ENCODE measurements around the gene RHOB. TPM values are rescaled to one million over a fixed set of nuclear protein-coding genes. Genes with fewer than 3 reads are reported as not detected.

Gene RHOB
- polyA plus RNA-seq, 4 donors, result 84.1 to 110 (median 96.1) TPM

GRCh38 chr2:20471902-20472559, 25.2 kb downstream of the RHOB start:
- DNase-seq (ENCODE audit: low read depth in 4 of 4, low spot score in 3 of 4), result no peak

- no peak for DNase-seq (ENCODE audit: low read depth in 4 of 4, low spot score in 3 of 4)
These were observed 25.7 kb downstream of the RHOB start for GRCh38 chr2:20472569-20472968.

DNA sequence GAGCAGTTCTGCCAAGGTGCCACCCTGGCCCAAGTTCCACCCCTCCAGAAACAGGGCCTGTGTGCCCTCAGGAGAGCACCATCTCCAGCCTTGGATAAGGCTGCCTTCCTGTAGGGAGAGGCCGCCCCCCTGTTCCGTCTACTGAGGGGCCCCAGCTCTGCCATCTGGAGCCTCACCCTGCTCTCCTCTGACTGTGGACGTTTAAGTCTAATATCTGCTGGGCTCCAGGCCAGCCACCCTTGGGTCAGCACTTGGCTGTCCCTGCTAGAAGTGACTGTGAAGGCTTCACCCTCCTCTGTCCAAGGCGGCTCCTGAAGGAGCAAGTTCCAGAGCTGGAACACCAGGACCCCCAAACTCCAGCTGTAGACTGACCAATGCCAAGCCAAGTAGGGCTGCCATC, 26.3 kb downstream of the RHOB start:
- no peak for DNase-seq (ENCODE audit: low read depth in 4 of 4, low spot score in 3 of 4)

DNA sequence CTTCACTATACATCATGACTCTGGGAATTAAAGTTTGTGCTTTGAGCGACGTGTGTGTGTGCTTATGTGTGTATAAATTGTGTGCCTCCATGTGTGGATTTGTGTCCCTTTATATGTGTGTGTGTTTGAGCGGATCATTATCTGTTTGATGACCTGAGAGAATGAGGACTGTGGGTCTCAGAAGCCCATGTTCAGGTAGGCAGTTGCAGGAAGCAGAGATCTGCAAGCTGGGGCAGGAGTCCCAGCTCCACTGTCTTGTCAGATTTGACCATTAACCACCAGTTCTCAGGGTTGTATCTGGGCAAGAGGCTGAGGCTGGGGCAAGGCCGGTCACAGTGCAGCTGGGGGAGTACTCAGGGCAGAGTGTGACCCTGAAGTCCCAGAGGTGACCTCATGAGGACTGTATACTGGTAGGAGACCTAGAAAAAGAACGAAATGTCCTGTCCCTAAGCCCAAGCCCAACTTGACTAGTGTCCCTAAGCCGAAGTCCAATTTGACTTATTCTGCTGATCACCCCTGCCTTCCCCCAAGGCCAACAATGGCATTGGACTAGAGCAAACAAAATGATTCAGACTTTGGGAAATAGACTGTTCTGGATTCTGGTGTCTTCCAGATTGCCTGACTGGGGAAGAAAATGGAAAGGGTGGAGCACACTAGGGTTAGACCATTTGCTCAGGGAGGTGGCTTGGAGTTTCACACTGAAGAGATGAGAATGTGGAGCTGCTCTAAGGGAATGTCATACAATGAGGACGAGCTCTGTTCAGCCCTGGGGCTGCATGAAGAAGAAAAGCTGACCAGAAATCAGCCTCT, 28.1 kb downstream of the RHOB start:
- no peak for DNase-seq (ENCODE audit: low read depth in 4 of 4, low spot score in 3 of 4)

DNA sequence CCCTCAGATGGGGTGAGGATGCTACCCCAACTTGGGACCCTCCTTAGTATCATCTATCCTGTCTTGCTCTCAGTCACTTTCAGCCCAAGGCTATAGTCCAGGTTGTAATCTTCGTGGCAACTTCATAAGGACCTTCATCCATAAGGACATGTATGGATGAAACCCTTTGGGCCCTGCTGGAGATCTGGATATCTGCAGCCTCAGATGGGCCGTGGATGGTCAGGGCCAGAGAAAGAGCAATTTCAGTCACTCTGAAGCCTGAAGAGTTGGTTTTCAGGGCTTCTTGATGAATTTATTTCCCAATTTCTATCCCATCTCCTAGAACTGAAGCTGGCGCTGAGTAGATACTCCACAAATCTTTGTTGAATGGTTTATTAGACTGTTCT, 28.7 kb downstream of the RHOB start:
- DNase-seq (ENCODE audit: low read depth in 4 of 4, low spot score in 3 of 4), result no peak

- no peak for DNase-seq (ENCODE audit: low read depth in 4 of 4, low spot score in 3 of 4)
These were observed 29.6 kb downstream of the RHOB start for GRCh38 chr2:20476481-20476880.

DNA sequence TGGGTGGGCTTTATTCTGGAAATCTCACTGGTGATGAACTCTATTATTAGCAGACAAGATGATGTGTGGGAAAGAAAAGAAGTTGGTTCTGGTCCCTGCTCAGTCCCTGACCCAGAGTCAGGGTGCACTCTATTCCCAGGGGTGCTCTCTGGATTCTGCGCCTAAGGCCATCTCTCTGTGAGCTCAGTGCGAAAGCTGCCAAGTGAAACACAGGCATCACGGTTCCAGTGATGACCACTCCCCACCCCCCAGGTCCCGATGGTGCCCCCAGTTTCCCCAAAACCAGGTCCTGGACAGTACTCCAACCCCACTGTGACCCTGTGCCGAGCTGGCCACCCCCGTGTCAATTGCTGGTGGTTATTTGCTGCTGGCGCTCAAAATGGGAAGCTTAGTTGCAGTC, 30.1 kb downstream of the RHOB start:
- DNase-seq (ENCODE audit: low read depth in 4 of 4, low spot score in 3 of 4), result no peak

DNA sequence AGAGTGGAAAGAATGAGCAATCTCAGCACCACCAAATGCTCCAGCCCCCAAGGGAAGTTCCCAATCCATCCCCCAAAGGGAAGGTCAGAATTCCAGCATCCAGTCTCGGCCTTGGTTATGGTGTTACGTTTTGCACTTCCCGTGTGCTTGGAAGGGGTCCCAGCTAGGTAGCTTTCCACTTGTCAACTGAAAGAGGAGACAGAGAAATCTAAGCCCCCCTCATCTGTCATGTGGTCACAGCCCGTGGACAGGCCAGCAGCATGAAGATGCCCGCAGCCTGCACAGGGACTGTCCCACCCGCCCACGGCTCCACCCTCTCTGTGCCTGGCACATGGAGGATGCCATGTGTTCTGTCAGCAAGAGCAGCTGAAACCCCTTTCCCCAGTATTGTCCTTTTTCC, 32.1 kb downstream of the RHOB start:
- DNase-seq (ENCODE audit: low read depth in 4 of 4, low spot score in 3 of 4), result no peak

DNA sequence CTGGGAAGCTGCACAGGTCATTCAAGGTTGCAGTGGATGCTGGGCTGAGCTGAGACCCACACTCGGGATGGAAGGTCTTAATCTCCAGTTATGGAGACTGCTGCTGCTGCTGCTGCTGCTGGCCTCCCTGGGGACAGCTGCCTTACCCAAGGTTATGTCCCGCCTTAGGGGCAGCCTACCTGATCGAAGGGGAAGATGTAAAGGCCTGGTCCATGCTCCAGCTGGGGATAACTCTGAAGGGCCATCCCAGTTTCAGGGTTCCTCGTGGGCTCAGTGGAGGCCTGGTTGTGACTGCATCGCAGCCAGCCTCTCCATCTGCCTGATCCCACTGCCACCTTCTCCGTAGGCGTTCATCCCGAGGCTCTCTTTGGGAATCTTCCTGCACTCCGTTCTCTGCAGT, 33.0 kb downstream of the RHOB start:
- DNase-seq (ENCODE audit: low read depth in 4 of 4, low spot score in 3 of 4), result no peak

DNA sequence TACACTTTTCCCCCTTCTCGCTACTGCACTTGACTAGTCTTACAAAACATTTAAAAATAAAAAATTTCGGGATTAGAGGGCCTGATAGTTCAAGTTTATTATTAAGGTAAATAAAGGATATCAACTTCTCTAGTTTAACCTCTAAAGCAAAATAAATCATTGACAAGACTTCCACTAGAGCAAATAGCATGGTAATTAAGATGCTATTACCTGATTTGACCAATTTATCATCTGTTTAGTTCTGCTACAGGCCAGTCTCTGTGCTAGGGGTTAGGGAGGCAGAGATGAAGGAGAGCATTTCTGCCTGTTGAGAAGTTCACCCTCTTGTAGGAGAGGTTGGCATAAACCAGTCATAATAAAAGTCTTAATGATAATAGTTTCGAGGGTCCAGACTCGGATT, 34.0 kb downstream of the RHOB start:
- no peak for DNase-seq (ENCODE audit: low read depth in 4 of 4, low spot score in 3 of 4)

DNA sequence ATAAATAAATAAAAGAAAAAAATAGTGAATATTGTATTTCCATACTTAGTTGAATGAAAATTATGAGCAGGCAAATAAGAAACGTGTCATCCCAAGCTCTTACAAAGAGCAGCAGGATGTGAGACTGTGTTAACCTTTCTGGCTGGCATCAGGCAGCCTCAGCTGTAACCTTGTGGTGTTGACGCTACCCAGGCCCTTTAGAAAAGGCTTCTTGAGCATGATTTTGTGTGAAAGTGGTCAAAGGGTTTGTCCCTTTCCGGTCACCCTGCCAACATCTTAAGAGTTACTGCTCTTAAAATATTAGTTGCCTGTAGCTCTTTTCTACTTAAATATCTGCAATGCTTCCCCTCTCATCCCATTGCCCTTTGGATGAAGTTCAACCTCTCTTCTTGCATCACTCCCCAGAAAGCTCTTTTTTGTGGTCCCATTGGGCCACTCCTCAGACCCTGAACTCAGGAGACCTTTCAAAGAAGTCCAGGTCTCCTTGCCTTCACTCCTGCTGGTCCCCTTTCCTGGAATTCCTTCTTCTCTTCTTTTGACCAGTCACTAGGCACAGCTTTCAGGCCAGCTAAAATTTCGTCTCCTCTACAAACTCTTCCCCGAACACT, 35.0 kb downstream of the RHOB start:
- no peak for DNase-seq (ENCODE audit: low read depth in 4 of 4, low spot score in 3 of 4)

DNA sequence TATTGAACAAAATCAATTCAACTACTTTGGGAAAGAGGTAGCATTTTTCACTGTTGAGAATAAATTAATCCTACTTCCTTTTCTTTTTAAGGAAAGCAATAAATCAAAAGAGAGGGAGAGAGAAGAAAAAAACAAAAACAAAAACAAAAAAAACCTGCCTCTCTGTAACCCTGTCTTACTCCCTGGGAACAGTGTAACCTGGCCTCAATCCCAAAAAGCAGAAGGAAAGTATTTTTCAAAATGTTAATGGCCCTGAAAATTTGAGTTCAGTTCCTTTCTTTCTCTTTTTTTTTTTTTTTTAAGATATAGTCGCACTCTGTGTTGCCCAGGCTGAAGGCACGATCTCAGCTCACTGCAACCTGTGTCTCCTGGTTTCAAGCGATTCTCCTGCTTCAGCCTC, 35.9 kb downstream of the RHOB start:
- DNase-seq (ENCODE audit: low read depth in 4 of 4, low spot score in 3 of 4), result no peak

GRCh38 chr2:20483194-20483895, 36.5 kb downstream of the RHOB start:
- no peak for DNase-seq (ENCODE audit: low read depth in 4 of 4, low spot score in 3 of 4)

DNA sequence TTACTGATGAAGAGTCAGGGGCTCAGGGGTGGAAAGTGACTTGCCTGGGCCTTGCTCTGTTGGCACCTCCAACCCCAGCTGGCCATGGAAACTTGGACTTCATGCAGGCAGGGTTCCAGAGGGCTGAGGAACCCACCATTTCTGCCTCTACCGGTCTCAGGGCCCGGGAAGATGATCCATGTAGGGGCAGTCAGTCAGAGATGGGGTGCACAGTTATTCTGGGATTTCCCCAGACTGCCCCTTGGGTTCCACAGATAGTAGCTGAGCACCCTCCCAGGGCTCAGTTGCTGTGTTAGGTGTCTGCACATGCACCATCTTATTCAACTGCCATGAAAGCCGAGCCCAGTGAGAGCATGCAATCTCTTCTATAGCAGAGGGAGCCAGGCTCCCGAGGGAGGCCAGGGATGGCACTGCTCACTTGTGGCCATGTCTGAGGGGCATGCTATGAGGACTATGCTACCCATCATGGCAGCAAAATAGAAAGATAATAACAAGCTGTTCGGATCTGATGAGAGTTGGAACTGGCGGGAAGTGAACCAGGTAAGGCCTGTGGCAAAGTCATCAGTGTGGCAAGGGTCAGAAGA, 37.3 kb downstream of the RHOB start:
- DNase-seq (ENCODE audit: low read depth in 4 of 4, low spot score in 3 of 4), result no peak

DNA sequence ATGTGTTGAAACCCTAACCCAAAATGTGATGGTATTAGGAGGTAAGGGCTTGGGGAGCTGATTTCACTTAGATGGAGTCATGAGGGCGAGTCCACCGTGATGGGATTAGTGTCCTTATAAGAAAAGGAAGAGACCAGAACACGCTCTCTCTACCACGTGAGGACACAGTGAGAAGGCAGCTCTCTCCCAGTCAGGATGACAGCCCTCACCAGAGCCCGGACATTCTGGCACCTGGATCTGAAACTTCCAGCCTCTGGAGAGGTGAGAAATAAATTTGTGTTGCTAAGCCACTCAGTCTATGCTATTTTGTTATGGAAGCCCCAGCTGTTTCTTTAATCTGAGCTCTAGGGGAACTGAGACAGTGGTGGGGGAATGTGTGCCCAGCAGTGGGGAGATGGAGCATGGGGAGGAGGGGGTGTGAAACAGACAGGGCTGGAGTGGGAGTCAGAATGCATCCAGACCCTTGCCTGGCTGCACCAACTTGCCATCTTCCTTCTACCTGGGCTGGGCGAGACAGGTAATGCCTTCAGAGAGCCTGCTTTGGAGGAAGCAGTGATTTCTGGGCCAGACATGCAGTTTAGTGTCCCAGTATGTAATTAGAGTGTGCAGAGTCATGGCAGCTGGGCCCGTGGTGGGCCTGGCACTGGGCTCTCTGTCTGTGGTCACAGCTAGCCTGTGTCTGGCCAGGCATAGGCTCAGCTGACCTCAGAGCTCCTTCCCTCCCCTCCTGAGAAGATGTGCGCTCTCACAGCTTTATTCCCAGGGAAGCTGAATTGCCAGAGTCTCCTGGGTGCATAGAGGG, 38.1 kb downstream of the RHOB start:
- no peak for DNase-seq (ENCODE audit: low read depth in 4 of 4, low spot score in 3 of 4)

DNA sequence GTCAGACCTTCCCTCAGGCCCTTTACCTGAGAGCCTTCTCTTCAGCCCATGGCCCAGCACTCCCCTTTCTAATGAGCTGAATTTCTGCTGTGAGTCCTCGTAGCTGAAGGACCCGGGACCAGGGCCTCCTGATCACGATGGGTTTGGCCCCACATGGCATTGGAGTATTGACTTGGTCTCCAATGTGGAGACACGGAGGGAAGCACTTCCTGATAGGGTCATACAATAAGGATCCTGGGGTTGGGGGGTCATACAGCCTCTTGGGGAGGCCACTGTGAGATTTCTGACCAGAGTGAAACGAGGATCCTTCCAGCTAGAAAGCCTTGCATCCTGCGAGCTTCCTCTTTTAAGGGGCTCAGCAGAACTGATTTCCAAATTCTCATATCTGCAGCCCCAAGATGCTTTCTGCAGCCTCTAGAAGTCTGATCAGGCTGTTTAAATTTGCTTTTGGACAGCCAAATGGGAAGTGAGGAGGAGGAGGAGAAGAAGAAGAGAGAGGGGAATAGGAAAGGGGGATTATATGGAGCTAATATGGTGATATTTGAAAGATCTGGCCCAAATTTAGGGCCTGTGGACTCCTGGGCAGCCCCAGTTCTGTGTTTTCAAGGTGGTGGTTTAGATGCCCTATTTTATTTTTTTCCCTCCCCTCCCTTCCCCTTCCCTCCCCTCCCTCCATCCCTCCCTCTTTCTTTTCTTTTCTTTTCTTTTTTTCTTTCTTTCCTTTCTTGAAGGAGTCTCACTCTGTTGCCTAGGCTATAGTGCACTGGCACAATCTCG, 38.9 kb downstream of the RHOB start:
- no peak for DNase-seq (ENCODE audit: low read depth in 4 of 4, low spot score in 3 of 4)

DNA sequence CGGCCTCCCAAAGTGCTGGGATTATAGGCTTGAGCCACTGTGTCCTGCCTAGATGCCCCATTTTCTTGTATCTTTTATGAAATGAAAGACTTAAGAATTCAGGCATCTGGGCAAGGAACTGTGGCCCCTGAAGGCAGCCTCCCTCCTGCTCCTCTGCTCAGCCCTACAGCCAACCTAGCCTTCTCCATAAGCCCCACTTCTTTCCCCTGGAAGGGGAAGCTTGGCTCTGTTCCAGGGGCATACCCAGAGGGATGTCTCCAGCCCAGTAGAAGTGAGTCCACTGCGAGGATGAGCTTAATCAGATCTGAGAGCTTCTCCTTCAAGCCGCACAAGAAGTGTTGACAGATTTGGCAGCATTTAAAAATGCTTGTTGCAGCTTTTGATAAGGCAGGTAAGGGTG, 39.7 kb downstream of the RHOB start:
- no peak for DNase-seq (ENCODE audit: low read depth in 4 of 4, low spot score in 3 of 4)

DNA sequence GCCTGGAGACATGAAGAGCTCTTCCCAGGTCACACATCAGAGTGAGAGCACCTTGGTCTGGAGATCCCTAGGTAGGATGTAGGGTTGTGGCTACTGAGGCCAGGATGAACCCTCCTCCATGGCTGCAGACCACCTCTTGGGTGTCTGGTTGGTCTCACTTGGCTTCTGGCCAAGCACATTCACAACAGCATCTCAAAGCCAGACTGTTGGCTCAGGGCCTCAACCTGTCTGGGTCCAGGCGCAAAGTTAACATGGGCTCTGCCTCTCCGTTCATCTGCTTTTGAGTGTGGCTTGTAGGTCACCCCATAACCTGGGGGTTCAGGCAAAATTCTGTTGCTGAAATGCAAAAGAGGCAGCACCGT, 40.1 kb downstream of the RHOB start:
- DNase-seq (ENCODE audit: low read depth in 4 of 4, low spot score in 3 of 4), result no peak

DNA sequence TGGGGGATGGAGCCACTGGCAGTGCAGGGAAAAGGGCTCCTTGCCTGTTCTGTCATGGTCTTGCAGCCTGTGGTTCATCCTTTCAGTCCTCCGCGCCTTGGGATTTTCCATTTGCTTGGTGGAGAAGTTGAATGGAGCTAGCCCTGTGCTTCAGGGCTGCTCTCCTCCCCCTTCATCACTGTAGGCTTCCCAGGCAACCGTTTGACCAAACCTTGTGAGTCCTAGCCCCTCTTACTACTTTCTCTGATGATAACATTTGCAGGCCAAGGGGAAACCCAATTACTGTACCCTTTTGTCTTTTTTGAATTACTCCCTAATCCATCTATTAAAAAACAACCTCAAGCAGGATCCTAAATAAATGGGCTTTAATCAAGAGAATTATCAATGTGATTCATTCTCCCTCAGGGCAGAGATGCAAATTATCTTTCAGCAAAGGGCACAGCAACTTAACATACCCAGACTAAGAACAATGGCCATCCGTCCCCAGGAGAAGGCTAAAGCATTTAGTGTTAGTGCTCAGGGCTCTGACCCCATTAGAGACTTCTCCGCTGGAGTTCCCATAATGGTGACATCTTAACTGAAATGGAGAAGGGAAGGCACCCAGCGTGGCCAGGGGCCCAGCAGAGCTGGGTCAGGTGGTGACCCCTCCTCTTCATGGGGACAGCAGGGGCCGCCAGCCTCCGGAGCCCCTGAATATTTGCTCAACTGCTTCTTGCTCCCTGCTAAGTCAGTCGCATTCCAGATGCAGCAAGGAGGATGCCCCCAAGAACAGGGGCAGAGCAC, 40.7 kb downstream of the RHOB start:
- no peak for DNase-seq (ENCODE audit: low read depth in 4 of 4, low spot score in 3 of 4)

All from right renal pelvis (tissue), 4 donors.